HG02885 (cell line): Measurements from ENCODE around the gene LATS2.

Experiments
- ATAC-seq: cut with Tn5 transposase; IDR thresholded peaks from one replicate; pipeline ENCODE4 v1.9.1; 2021; ENCODE audit warnings: mild to moderate bottlenecking; ENCODE audit not compliant: unreplicated experiment, poor library complexity

LATS2 gene

DNA sequence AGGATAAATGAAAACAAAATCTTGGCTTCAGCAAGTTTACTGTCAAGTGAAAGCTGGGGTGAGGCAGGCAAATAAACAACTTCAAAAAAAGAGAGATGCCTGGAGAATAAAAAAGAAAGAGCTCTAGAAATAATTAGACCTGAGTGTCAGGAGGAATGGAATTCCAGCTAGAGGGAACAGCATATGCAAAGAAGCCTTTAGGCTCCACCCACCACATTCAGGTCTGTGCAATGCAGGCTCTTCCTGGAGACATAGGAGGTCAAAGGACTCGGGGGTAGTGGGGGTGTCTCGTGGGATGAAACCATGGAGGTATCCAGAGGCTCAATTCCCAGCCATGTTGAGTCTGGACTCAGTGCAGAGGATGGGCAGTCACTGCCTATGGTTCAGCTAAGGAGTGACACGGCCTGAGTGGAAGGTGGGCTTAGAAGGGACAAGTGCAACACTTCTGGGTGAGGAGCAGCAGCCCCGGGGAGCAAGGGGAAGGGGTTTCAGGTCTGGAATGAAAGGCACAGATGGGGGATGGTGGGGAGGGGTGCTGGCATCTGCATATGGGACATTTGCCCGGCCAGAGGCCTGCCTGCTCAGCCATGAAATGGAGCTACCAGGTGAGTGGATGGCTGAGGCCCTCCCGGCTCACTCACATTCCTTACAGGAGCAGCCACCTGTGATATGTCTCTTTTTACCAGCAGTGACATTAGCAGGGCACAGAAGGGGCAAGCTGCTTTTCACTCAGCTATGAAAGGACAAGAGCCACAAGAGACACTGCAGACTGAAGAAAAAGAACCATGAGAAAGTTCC lies 12.3 kb downstream of the LATS2 start:
- no peak for ATAC-seq

DNA sequence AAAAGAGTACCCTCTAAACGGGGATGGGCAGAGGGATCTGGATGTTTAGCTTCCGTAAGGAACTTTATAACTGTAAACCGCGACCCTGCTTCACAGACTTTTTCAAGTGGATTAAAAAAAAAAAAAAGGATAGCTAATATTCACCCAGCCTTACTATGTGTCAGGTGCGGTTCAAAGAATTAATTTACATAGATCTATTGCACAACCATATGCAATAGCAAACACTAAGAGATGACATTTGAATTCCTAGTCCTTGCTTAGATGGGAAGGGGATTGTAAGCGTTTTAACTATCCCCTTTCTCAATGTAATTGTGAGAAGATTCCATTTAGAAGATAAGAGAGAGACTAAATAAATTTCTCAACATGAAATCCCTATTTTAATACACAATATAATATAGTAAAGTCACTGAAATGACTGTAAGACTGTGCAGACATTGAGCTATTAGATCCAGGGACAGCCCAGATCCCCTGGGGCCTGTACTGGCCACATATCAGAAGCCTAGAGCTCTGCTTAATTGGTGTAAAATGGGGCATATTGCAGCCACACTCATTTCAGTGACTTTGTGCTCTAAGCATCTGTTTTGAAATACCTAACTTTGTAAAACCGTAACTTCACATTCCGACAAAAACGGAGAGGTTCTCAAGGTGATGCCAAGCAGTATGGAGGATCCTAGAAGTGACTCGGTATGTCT lies 13.6 kb downstream of the LATS2 start:
- no peak for ATAC-seq

DNA sequence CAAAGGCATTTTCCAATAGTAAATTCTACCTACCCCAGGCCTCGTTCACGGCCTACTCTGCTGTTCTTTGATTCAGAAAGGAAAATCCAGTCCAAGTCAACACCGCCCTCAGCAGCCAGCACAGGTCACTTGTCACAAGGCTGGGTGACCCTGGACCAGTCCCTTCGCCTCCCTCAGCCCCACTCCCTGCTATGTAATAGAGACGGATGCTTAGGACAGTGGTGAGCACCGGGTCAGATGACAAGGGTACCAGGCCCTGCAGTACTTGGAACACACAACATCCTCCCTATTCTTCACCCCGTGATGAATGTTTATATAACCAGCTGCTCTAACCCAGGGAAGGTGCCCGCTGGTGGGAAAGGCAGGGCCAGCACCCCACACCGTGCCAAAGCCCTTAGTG lies 14.3 kb downstream of the LATS2 start:
- ATAC-seq = no peak

DNA sequence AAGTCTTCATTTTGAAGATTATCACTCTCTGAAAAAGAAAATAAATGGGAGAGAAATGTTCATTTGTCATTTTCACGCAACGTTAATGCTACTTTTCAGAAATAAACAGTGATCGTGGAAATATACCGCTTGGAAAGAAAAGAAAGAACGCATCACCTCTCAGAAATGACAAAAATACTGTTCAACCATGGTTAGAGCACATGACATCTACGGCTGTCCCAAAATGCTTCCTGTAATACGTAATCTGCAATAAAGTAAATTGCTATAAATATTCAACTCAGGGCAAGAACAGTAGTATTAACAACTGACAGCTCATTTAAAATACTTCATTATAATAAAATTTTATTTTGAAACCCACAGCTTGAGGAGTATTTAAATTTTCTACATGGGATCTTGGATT lies 15.2 kb downstream of the LATS2 start:
- no peak for ATAC-seq

DNA sequence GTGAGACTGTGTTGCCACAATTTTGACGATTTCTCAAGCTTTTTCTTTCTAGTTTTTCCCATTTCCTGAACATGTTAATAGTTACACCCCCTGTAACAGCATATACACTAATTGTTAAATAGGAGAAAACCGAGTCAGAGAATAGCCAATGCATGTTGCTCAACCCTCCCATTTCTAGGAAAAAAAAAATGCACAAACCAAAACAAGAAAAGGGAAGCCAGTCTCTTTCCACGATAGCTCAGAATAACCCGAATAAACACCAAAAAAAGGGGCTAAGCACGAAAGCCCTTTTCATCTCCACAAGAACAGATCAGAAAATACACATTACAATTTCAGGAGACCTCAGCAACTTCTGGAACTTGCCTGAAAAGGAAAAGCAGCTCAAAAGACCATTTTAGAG lies 16.3 kb downstream of the LATS2 start:
- ATAC-seq = no peak

DNA sequence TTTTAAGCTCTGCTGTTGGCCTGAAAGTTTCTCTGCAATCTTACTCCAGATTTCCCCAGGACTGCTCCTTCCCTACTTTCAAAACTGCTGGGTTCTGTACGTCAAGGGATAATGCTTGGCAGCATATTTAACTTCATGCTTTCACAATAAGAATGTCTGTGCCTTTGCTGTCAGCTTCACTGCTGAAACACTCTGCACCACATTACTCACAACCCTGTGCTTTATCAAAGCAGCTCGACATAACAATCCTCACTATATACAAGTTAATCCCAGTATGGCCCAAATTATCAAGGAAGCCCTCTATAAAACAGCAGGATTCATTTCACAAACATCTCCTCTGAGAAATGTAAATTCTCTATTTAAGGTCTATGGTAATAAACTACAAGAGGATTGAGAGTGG lies 17.5 kb downstream of the LATS2 start:
- no peak for ATAC-seq

DNA sequence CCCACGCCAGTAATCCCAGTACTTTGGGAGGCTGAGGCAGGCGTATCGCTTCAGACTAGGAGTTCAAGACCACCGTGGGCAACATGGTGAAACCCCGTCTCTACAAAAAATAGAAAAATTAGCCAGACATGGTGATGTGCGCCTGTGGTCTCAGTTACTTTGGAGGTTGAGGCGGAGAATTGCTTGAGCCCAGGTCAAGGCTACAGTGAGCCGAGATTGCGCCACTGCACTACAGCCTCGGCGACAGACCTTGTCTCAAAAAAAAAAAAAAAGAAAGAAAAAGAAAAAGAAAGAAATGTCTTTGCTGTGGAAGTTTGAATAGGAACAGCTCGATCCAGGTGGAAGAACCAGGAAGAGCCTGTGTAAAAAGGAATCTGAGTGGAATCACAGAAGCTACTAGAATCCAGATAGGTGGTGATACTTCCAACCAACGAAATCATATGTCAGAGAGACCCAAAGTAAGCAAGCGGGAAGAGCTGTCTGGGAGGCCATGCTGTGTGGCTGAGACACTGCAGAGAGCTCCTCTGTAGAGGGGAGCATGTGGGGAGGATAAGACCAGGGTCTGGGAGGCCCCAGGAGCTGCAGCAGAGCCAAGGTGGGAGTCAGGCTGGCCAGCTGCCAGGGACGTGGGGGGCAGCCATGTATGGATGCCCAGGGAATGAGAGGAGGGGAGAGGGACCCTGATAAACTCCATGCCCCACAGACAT lies 21.1 kb downstream of the LATS2 start:
- no peak for ATAC-seq

DNA sequence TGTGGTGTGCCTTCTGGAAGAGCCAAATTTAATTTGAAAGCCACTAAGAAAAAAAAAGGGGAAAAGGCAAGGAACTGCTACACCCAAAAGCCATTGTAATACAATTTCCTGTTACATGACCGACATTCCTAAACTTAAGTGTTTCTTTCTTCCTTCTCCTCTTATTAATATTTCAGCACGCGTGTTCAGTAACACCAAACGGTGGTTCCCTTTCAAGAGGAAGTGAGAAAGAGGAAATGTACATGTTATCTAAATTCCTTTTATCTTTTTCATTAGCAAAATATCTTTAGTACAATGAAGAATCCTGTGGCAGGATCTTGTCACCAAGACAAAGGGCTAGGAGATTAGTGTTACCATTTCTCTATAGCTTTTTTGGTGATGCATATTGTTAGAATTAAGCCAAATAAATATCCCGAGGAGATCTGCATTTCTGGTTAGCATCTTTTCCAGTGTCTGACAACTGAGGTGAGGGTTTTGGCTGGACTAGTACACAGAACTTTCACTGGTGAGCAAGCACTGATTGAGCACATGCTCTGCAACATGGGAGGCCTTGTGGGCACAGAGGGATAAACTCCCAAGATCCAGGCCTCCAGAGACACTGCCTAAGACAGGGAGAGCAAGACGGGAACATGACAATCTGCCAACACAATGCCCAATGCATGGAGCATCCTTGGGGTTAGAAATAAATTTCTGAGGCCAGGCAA lies 22.1 kb downstream of the LATS2 start:
- peak; percentile 41 for ATAC-seq

DNA sequence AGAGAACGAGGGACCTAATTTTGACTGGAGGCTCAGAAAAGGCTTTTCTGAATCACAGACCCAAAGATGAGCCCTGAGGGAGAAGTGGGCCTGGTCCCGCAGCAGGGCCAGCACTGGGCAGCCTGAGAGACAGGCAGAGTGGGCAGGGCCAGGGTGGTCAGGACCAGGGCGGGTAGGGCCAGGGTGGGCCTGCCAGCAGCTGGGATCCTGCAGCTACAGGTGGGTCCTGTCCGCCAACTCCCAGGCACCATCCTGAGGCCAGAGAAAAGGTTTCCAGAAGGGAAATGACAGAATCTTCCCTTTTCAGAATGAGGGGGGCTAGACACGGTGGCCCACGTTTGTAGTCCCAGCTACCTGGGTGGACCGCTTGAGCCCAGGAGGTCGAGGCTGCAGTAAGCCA lies 23.7 kb downstream of the LATS2 start:
- ATAC-seq = no peak

DNA sequence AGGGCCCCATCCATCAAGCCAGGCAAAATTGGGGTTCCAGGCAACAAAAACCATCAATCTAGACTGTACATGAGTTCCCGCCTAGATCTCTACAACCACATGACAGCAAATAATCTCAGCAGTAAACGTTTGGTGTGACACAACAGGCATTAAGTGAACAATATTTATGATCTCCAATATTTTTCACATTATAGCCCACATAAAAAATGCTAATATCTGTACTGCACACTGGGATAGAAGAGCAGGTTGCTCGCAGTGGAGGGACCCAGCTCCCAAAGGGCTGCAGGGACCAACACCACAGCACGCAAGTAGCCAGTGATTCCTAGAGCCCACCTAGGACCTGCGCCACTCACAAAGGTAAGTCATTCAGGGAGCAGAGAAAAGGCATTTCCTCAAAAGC lies 25.9 kb downstream of the LATS2 start:
- no peak for ATAC-seq

DNA sequence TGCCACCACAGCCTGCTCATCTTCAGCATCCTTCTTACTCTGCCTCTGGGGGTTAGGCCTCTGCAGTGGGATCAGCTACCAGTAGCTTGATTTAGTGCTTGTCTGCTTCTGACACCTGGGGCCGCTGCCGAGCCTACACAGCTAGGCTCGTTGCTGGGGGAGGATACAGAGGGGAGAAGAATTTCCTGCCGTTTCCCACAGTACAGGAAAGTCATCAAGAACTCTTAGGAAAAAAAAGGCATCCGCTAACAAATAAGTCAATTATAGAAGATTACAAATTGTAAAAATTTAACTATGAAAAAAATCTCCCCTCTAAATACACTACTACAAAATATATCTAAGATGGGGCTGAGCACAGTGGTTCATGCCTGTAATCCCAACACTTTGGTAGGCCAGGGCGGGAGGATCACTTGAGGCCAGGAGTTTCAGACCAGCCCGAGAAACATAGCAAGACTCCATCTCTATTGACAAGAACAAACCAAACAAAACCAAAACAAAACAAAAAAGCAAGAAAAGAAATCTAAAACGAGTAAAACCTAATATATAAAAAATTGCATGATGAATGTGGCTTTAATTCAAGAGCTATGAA lies 26.7 kb downstream of the LATS2 start:
- ATAC-seq = peak; percentile 51

DNA sequence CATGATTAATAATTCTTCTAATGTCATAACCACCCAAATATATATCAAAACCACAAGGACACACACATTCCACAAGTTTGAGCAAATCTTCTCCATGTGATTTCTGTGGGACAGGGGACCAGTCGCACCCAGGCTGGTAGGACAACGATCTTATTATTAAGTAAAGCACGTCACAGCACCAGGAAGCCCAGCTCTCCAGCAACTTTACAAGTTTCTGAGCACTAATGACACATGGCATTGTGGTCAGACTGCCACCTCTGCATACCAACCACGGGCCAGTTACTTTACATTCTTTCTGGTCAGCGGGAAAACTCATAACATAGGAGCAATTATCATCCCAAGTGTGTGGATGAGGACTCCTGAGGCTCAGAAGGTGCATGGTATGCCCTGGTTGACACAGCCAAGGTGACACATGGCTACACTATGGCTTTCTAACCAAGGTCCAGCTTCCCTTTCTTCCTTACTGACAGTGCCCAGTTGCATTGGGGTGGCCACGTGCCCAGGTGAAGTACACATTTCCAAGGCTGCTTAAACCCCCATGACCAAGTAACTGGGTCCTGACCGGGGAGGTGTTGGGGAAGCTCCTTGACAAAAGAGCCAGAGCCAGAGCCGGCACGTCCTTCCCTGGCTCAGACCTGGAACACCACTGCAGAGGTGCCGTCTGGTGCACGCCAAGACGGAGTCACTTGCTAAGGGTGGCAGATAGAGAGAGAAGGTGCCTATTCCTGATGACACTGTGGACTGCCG lies 27.4 kb downstream of the LATS2 start:
- ATAC-seq = no peak

DNA sequence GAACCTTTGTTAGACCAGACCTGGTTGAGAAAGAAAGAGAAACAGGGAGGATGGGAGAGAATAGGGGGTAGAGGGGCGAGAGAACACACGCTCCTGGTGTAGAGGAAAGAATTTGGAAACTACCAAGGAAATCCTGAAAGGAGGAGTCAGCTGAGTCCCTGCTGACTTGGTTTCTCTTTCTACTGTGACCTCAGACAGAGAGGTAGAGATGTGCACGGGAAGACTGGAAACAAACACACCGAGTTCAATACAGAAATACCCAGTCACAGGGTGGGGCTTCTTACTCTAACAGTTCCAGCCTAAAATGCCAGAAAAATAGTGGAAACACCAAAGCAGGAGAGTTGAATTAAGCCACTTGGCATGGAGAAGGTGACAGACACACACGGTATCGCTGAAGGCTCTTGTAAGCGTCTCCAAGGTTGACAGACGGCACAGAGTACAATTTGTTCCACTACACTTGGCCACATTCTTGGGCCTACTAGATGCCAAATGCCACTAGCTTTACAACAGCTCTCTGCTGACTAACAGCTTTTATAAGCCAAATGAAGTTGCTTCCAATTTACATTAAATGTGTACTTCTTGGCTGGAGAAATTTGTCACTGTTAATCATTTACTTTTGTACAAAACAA lies 28.1 kb downstream of the LATS2 start:
- ATAC-seq = no peak

DNA sequence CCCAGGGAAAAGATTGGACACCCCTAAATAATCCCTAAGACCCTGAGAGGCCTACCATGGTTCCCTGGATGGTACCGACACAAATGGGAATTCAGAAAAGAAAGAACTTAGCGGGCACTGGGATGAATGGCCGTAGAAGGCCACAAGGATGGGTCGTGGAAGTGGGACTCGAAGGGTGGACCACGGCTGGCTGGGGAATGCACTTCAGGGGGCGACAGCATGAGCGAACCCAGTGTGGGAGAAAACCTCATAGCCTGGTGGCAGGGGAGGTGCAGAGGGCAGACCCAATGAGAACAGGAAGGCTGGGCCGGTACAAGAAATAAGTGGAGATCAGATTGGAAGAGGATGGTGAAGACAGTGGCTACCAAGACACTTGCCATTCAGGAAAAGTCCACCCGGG lies 28.7 kb downstream of the LATS2 start:
- no peak for ATAC-seq

DNA sequence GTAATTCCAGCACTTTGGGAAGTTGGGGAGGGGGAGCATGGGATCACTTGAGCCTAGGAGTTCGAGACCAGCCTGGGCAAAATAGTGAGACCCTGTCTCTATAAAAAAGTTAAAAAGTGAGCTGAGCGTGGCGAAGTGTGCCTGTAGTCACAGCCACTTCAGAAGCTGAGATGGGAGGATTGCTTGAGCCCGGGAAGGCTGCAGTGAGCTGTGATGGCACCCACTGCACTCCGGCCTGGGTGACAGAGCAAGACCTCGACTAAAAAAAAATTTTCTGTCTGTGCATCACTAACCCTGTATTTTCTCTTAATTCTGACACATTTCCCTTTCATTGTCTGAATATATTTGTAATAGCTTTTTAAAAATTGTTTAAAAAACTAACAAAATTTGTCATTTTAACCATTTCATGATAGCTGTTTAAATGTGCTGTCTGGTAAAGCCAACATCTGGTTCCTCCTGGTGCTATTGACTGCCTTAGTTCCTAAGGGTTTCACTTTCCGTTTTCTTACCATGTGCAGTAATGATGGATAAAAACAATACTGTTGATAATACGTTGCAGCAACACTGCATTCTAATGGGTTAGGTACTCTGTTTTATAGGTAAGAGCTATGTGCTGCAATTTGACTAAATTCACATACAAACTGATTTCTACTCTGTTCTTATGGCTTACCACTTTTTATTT lies 29.7 kb downstream of the LATS2 start:
- ATAC-seq = no peak

DNA sequence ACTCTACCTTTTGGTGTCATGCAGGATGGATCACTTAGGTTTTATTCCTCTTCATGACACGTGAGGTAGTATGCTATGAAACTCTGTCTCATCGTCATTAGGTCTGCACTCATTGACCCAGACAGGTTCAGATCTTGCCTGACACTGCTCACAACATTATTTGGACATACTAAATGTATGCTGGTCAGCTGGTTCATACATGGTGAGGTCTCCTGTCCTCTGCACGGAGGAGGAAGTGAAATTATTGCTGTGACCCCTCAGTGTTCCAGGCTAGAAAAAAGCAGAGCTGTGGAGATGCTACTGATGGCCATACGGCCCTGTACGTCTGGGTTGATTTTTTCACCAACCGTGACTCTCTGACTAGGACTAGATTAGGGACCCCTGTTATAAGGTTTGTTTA lies 35.8 kb downstream of the LATS2 start:
- no peak for ATAC-seq

DNA sequence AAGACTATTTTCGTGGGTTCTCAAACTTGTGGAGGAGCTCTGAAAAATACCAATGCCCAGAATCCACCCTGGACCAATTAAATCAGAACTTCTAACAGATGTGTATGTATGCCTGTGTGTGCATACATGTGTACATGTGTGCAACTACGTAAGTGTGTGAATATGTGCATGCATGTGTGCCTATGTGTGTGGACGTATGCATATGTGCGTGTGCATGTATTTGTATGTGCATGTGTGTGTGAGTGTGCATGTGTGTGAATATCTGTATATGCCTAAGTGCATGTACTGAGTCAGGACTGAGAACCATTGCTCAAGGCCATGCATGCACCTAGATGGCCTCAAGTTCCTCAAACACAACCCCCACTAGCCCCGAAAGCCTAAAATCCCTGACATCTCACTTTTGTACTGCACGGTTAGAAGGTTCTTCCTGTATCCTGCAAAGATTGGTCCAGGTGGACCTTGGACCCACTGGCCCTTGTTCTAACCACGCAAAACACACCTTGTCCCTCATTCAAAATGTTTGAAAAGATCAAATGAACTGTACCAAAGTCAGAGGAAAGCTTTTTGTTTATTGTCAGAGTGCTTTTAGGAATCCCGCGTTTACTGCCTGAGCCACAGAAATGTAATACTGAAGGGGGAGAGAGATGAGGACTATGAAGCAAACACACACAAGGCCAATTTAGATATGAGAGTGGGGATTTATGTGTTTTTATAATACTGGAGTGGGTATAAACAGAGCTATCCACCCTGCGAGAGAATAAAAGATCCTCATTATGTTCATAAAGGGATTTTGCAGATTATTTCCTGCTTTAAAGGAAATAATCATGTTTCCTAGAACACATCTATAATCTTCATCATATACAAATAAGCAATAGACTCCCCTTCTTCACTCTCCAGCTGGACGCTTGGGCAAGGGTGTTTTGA lies 39.1 kb downstream of the LATS2 start:
- no peak for ATAC-seq

DNA sequence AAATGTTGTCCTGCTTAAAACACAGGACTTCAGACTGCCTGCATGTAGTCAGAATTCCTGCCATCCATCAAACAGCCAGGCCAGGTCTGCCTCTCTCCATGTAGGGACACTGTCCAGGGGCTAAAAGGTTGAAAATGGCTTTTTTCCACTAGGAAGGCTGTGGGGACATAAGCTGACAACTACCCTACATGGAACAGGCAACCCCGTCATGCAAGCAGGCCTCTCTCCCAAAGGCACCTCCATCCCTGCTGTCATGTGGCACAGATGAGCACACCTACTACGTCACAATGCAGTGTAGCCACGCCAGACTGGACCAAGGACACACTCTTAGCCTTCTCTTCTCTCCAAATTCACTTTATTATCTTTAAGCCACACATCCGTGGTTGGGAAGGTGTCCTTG lies 40.8 kb downstream of the LATS2 start:
- ATAC-seq = no peak
